Neuronal stem cell (in vitro differentiated cells): ENCODE measurements around the gene KRR1.

Experiments
- DNase-seq: peaks from one replicate; pipeline ENCODE4 v3.0.0-alpha.2; 2013; ENCODE audit warnings: low spot score
- H2AFZ ChIP-seq: one replicate; pipeline ENCODE4 v1.6.1; 2013; ENCODE audit warnings: mild to moderate bottlenecking, low read length, inconsistent platforms
- H2AK5ac ChIP-seq: 2 replicates; pipeline ENCODE4 v1.6.1; 2013; ENCODE audit warnings: low read depth, mild to moderate bottlenecking, inconsistent platforms, low read length, moderate library complexity, mixed read lengths
- H2BK120ac ChIP-seq: 2 replicates; pipeline ENCODE4 v1.6.1; 2013; ENCODE audit warnings: low read depth, mild to moderate bottlenecking, inconsistent platforms, low read length, moderate library complexity, mixed read lengths
- H2BK12ac ChIP-seq: one replicate; pipeline ENCODE4 v1.6.1; 2013; ENCODE audit warnings: low read length, inconsistent platforms
- H2BK15ac ChIP-seq: 2 replicates; pipeline ENCODE4 v1.6.1; 2013; ENCODE audit warnings: mild to moderate bottlenecking, low read length, inconsistent platforms, mixed read lengths
- H2BK5ac ChIP-seq: one replicate; pipeline ENCODE4 v1.6.1; 2013; ENCODE audit warnings: inconsistent platforms, mild to moderate bottlenecking, low read length, moderate library complexity
- H3K14ac ChIP-seq: one replicate; pipeline ENCODE4 v1.6.1; 2013; ENCODE audit warnings: low read length, inconsistent platforms
- H3K18ac ChIP-seq: 2 replicates; pipeline ENCODE4 v1.6.1; 2013; ENCODE audit warnings: low read length, inconsistent platforms
- H3K23ac ChIP-seq: 2 replicates; pipeline ENCODE4 v1.6.1; 2013; ENCODE audit warnings: low read depth, mild to moderate bottlenecking, mixed read lengths, low read length, inconsistent platforms; ENCODE audit not compliant: poor library complexity
- H3K27ac ChIP-seq: replicated peaks from 3 replicates; pipeline ENCODE4 v1.5.1; 2013; ENCODE audit warnings: low read length, inconsistent platforms
- H3K27me3 ChIP-seq, 3 experiments: 2 replicates each; pipeline ENCODE4 v1.6.1; 2013; ENCODE audit warnings: low read length in 3 of 3, mild to moderate bottlenecking in 2 of 3, inconsistent platforms in 1 of 3, low read depth in 1 of 3, mixed read lengths in 1 of 3, moderate library complexity in 1 of 3; ENCODE audit not compliant: control insufficient read depth in 3 of 3, insufficient read depth in 3 of 3
- H3K36me3 ChIP-seq, 2 donors: replicated peaks in 1 of 2; 2 replicates each; pipeline ENCODE4 v1.6.1; 2013; ENCODE audit warnings: low read length in 2 of 2; ENCODE audit not compliant: control insufficient read depth in 2 of 2, insufficient read depth in 2 of 2
- H3K4ac ChIP-seq: 2 replicates; pipeline ENCODE4 v1.6.1; 2013; ENCODE audit warnings: inconsistent platforms, mild to moderate bottlenecking, low read length, moderate library complexity
- H3K4me1 ChIP-seq, 2 donors: 1 replicate in 1 of 2; 2 replicates in 1 of 2; pipeline ENCODE4 v1.6.1; 2013; ENCODE audit warnings: low read length in 2 of 2, low read depth in 1 of 2; ENCODE audit not compliant: control insufficient read depth in 2 of 2, insufficient read depth in 1 of 2
- H3K4me2 ChIP-seq: one replicate; pipeline ENCODE4 v1.6.1; 2013; ENCODE audit warnings: mild to moderate bottlenecking, low read length, inconsistent platforms; ENCODE audit not compliant: insufficient read depth, poor library complexity, severe bottlenecking
- H3K4me3 ChIP-seq, 2 donors: 2 replicates each; pipeline ENCODE4 v1.5.1; 2013; ENCODE audit warnings: low read length in 2 of 2, mild to moderate bottlenecking in 2 of 2, inconsistent platforms in 1 of 2, moderate library complexity in 1 of 2
- H3K79me1 ChIP-seq: one replicate; pipeline ENCODE4 v1.6.1; 2013; ENCODE audit warnings: low read depth, mild to moderate bottlenecking, inconsistent platforms, low read length, moderate library complexity
- H3K9ac ChIP-seq: one replicate; pipeline ENCODE4 v1.6.1; 2013; ENCODE audit warnings: mild to moderate bottlenecking, low read depth, low read length, inconsistent platforms; ENCODE audit not compliant: poor library complexity
- H3K9me3 ChIP-seq, 2 donors: replicated peaks in 1 of 2; 2 replicates each; pipeline versions ENCODE3 to v1.6.1; 2013; ENCODE audit warnings: low read length in 2 of 2, mild to moderate bottlenecking in 2 of 2, inconsistent platforms in 1 of 2, low read depth in 1 of 2, mixed read lengths in 1 of 2, moderate library complexity in 1 of 2; ENCODE audit not compliant: control insufficient read depth in 2 of 2, insufficient read depth in 1 of 2
- H4K8ac ChIP-seq: one replicate; pipeline ENCODE4 v1.6.1; 2013; ENCODE audit warnings: low read depth, mild to moderate bottlenecking, inconsistent platforms, low read length, moderate library complexity
- H4K91ac ChIP-seq: one replicate; pipeline ENCODE4 v1.6.1; 2013; ENCODE audit warnings: low read length, low read depth, mild to moderate bottlenecking, inconsistent platforms; ENCODE audit not compliant: poor library complexity
- WGBS, 2 donors: extraction: QIAGEN DNeasy Blood & Tissue Kit; methylation state at CpG; one replicate each; pipeline ENCODE4 v1.1.7; 2013; ENCODE audit warnings: missing lambda C conversion rate in 2 of 2, mixed read lengths in 1 of 2; ENCODE audit not compliant: insufficient read length in 2 of 2, insufficient replicate concordance in 1 of 2; ENCODE audit errors: extremely low coverage in 2 of 2; 5-methylcytosine and 5-hydroxymethylcytosine counted together

The KRR1 gene

DNA sequence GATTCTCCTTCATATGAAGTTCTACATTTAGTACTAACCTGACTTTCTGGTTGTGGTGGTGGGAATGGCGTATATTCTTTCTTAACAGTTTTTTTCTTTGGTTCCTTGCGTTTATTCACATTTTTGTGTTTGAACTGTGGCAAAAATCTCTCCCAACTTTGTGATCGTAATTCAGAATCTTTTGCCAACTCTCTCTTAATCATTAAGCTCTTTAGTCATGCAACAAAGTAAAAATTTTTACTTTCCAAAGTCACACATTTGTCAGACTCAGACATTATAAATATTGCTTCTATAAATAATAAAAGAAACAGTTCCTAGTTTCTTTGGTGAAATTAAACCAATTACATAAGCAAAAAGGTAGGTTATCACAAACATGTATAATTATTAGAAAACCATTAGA lies 7.5 kb downstream of the KRR1 start:
- no peaks in the 10 kb centered on the region for H3K27me3 ChIP-seq
- H3K14ac ChIP-seq = no peak overlapping the region
- H3K4me2 ChIP-seq = no peak overlapping the region
- H3K4me1 ChIP-seq = no peaks in the 10 kb centered on the region
- H3K9ac ChIP-seq = no peak overlapping the region
- H3K18ac ChIP-seq = no peak overlapping the region
- H2BK12ac ChIP-seq = no peak overlapping the region
- no peak for DNase-seq
- H4K91ac ChIP-seq = no peak overlapping the region
- H3K4ac ChIP-seq = no peak overlapping the region
- no peak overlapping the region for H3K4me3 ChIP-seq
- H2AFZ ChIP-seq = no peak overlapping the region
- H4K8ac ChIP-seq = no peak overlapping the region
- H2AK5ac ChIP-seq = no peak overlapping the region
- H3K36me3 ChIP-seq = peaks cover 6 to 100% of the 10 kb centered on the region in 2 donors
- no peak overlapping the region for H2BK15ac ChIP-seq
- no peak overlapping the region for H2BK5ac ChIP-seq
- H3K27ac ChIP-seq = no peak overlapping the region
- H3K79me1 ChIP-seq = no peaks in the 10 kb centered on the region
- no peak overlapping the region for H3K23ac ChIP-seq
- WGBS, 2 donors = no CpG with 5 or more reads among the region's 3 CpGs
- H2BK120ac ChIP-seq = no peak overlapping the region
- H3K9me3 ChIP-seq = no peaks in the 10 kb centered on the region

- H3K23ac ChIP-seq = no peak overlapping the region
- H2BK12ac ChIP-seq = no peak overlapping the region
- H3K36me3 ChIP-seq = peaks cover 6 to 100% of the 10 kb centered on the region in 2 donors
- H2AK5ac ChIP-seq = no peak overlapping the region
- H3K79me1 ChIP-seq = no peaks in the 10 kb centered on the region
- no peak overlapping the region for H3K14ac ChIP-seq
- no peak overlapping the region for H3K4me3 ChIP-seq
- DNase-seq = no peak
- H2BK120ac ChIP-seq = no peak overlapping the region
- H3K27me3 ChIP-seq = no peaks in the 10 kb centered on the region
- H3K9me3 ChIP-seq = no peaks in the 10 kb centered on the region
- H3K4ac ChIP-seq = no peak overlapping the region
- H2BK15ac ChIP-seq = no peak overlapping the region
- H3K9ac ChIP-seq = no peak overlapping the region
- no peak overlapping the region for H2BK5ac ChIP-seq
- no peak overlapping the region for H4K8ac ChIP-seq
- no peak overlapping the region for H3K27ac ChIP-seq
- no peak overlapping the region for H4K91ac ChIP-seq
- no peaks in the 10 kb centered on the region for H3K4me1 ChIP-seq
- no peak overlapping the region for H3K18ac ChIP-seq
- no peak overlapping the region for H3K4me2 ChIP-seq
- no CpG with 5 or more reads among the region's 3 CpGs for WGBS, 2 donors
- no peak overlapping the region for H2AFZ ChIP-seq
Measured at GRCh38 chr12:75503459-75503858, 8.0 kb downstream of the KRR1 start.

- Histone ChIP-seq H2BK12ac (no peak overlapping the region), H2BK120ac (no peak overlapping the region), H3K9ac (no peak overlapping the region), H4K8ac (no peak overlapping the region), H3K4me3 (no peak overlapping the region), H2AK5ac (no peak overlapping the region), H2AFZ (no peak overlapping the region), H3K4me2 (no peak overlapping the region), H3K4me1 (peaks cover 0 to 2% of the 10 kb centered on the region in 2 donors), H2BK5ac (no peak overlapping the region), H3K79me1 (no peaks in the 10 kb centered on the region), H3K9me3 (no peaks in the 10 kb centered on the region), H3K27me3 (no peaks in the 10 kb centered on the region), H3K18ac (no peak overlapping the region), H2BK15ac (no peak overlapping the region), H3K23ac (no peak overlapping the region), H3K14ac (no peak overlapping the region), H3K27ac (no peak overlapping the region), H3K36me3 (peaks cover 0 to 22% of the 10 kb centered on the region in 2 donors), H3K4ac (no peak overlapping the region), H4K91ac (no peak overlapping the region)
- WGBS, 2 donors = no CpG with 5 or more reads among the region's 2 CpGs
- no peak for DNase-seq
Measured at GRCh38 chr12:75491169-75491568, 20.2 kb downstream of the KRR1 start.

GRCh38 chr12:75489613-75490210 lies 21.7 kb downstream of the KRR1 start:
- Histone ChIP-seq H2BK5ac (no peak overlapping the region), H2AK5ac (no peak overlapping the region), H3K27me3 (no peaks in the 10 kb centered on the region), H3K4ac (no peak overlapping the region), H2BK120ac (no peak overlapping the region), H4K91ac (no peak overlapping the region), H2BK12ac (no peak overlapping the region), H3K23ac (no peak overlapping the region), H3K18ac (no peak overlapping the region), H3K14ac (no peak overlapping the region), H3K79me1 (no peaks in the 10 kb centered on the region), H3K9ac (no peak overlapping the region), H2AFZ (no peak overlapping the region), H3K4me2 (no peak overlapping the region), H3K4me3 (no peak overlapping the region), H3K4me1 (peaks cover 0 to 2% of the 10 kb centered on the region in 2 donors), H3K27ac (no peak overlapping the region), H3K9me3 (no peaks in the 10 kb centered on the region), H2BK15ac (no peak overlapping the region), H4K8ac (no peak overlapping the region), H3K36me3 (peaks cover 0 to 8% of the 10 kb centered on the region in 2 donors)
- WGBS, 2 donors = no CpG with 5 or more reads among the region's 7 CpGs
- DNase-seq = no peak
